ENCODE results near the gene COPRS. TPM values are rescaled to one million over a fixed set of nuclear protein-coding genes. Genes with fewer than 3 reads are reported as not detected.

Gene COPRS
- total RNA-seq, 1 experiment from 2014 or later, result 37.5 TPM

- Mint-ChIP-seq H3K27me3 (ENCODE audit: low read depth) (peaks cover 6% of the 10 kb centered on the region; the same call in 1 of the 2 replicates), H3K27ac (no peak overlapping the region), H3K4me3 (no peak overlapping the region), H3K9me3 (no peaks in the 10 kb centered on the region), H3K36me3 (peaks cover 16% of the 10 kb centered on the region), H3K4me1 (peaks cover 13% of the 10 kb centered on the region)
- ATAC-seq, result no peak
- TF ChIP-seq JAZF1 (CRISPR knock-in tag; IDR thresholded peaks at IDR 0.05) (no peak), TCF7 (CRISPR knock-in tag; IDR thresholded peaks at IDR 0.05; ENCODE audit: low read depth) (no peak), ZNF263 (CRISPR knock-in tag; IDR thresholded peaks at IDR 0.05; ENCODE audit: low read depth) (no peak), HMGA2 (CRISPR knock-in tag; IDR thresholded peaks at IDR 0.05) (no peak), RORB (CRISPR knock-in tag; IDR thresholded peaks at IDR 0.05) (no peak), GRHL2 (CRISPR knock-in tag; IDR thresholded peaks at IDR 0.05; ENCODE audit: insufficient replicate concordance, severe bottlenecking) (no peak), FOXP4 (CRISPR knock-in tag; IDR thresholded peaks at IDR 0.05) (no peak), GTF2I (CRISPR knock-in tag; conservative IDR thresholded peaks at IDR 0.05) (no peak), E2F5 (CRISPR knock-in tag; IDR thresholded peaks at IDR 0.05) (no peak), ZNF138 (CRISPR knock-in tag; conservative IDR thresholded peaks at IDR 0.05) (no peak), ZNF425 (CRISPR knock-in tag; conservative IDR thresholded peaks at IDR 0.05) (no peak), SMAD4 (CRISPR knock-in tag; IDR thresholded peaks at IDR 0.05) (no peak)
- TF ChIP-seq, protein P1, sequence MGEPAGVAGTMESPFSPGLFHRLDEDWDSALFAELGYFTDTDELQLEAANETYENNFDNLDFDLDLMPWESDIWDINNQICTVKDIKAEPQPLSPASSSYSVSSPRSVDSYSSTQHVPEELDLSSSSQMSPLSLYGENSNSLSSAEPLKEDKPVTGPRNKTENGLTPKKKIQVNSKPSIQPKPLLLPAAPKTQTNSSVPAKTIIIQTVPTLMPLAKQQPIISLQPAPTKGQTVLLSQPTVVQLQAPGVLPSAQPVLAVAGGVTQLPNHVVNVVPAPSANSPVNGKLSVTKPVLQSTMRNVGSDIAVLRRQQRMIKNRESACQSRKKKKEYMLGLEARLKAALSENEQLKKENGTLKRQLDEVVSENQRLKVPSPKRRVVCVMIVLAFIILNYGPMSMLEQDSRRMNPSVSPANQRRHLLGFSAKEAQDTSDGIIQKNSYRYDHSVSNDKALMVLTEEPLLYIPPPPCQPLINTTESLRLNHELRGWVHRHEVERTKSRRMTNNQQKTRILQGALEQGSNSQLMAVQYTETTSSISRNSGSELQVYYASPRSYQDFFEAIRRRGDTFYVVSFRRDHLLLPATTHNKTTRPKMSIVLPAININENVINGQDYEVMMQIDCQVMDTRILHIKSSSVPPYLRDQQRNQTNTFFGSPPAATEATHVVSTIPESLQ (CRISPR knock-in tag; IDR thresholded peaks at IDR 0.05), result no peak
- TF ChIP-seq, protein P2, sequence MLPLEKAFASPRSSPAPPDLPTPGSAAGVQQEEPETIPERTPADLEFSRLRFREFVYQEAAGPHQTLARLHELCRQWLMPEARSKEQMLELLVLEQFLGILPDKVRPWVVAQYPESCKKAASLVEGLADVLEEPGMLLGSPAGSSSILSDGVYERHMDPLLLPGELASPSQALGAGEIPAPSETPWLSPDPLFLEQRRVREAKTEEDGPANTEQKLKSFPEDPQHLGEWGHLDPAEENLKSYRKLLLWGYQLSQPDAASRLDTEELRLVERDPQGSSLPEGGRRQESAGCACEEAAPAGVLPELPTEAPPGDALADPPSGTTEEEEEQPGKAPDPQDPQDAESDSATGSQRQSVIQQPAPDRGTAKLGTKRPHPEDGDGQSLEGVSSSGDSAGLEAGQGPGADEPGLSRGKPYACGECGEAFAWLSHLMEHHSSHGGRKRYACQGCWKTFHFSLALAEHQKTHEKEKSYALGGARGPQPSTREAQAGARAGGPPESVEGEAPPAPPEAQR (CRISPR knock-in tag; IDR thresholded peaks at IDR 0.05), result no peak
- CTCF ChIA-PET, result interaction anchor here (1.3 kb wide), 1 partner anchor 11 kb away, joined by 3 read pairs; no protein-coding TSS in a partner anchor
- POLR2A ChIA-PET, result no interaction called here
- no peak for DNase-seq (ENCODE audit: low spot score)
Observed at GRCh38 chr17:31853911-31854470, 5.1 kb downstream of the COPRS start.

DNA sequence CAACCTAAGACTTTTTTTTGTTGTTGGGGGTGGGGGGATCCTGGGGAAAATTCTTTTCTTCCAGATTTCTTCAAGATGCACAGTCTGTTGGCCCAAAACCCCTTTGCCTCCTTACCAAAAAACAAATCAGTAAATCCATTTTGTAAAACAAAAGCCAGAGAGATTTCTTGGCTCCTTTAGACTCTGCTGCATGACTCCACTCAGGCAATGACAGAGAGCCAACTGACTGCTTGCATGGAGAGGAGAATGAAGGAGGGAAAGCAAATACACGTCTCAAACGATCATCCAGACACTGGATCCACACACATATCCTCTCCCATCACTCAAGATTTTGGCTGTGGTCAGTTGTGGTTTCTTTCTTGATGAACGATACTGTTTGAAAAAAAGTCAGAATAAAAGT is 13.8 kb downstream of the COPRS start:
- no peak for DNase-seq (ENCODE audit: low spot score)
- POLR2A ChIA-PET, result no interaction called here
- TF ChIP-seq GRHL2 (CRISPR knock-in tag; IDR thresholded peaks at IDR 0.05; ENCODE audit: insufficient replicate concordance, severe bottlenecking) (no peak), NR1H2 (CRISPR knock-in tag; IDR thresholded peaks at IDR 0.05) (no peak), SP1 (CRISPR knock-in tag; conservative IDR thresholded peaks at IDR 0.05) (no peak), ZNF317 (CRISPR knock-in tag; IDR thresholded peaks at IDR 0.05; ENCODE audit: borderline replicate concordance, low read depth) (no peak), ZNF425 (CRISPR knock-in tag; conservative IDR thresholded peaks at IDR 0.05) (no peak), TEAD1 (CRISPR knock-in tag; IDR thresholded peaks at IDR 0.05) (no peak), NFYB (CRISPR knock-in tag; conservative IDR thresholded peaks at IDR 0.05; ENCODE audit: low read depth) (no peak), IRF1 (CRISPR knock-in tag; IDR thresholded peaks at IDR 0.05) (no peak)
- Mint-ChIP-seq H3K9me3 (no peaks in the 10 kb centered on the region), H3K27me3 (ENCODE audit: low read depth) (peaks cover 2% of the 10 kb centered on the region; the same call in 1 of the 2 replicates), H3K27ac (no peak overlapping the region), H3K36me3 (no peaks in the 10 kb centered on the region), H3K4me1 (no peaks in the 10 kb centered on the region), H3K4me3 (no peak overlapping the region)
- no peak for ATAC-seq
- CTCF ChIA-PET, result no interaction called here
